Activated naive CD8-positive, alpha-beta T cell treated with anti-CD3 and anti-CD28 coated beads, Interleukin-2, amount 50 U/mL, for 16 hours (primary cell): ENCODE data around the gene ATP1B3.
"Not testable (repeated sequence)": the region's sequence is repeated elsewhere in the genome, so short reads cannot be mapped to it uniquely, and the experiment has no call there.

Experiments used
- DNase-seq: peaks from one replicate; pipeline ENCODE4 v3.0.0-alpha.2; 2020; ENCODE audit warnings: low read depth, low spot score

ATP1B3 gene

DNA sequence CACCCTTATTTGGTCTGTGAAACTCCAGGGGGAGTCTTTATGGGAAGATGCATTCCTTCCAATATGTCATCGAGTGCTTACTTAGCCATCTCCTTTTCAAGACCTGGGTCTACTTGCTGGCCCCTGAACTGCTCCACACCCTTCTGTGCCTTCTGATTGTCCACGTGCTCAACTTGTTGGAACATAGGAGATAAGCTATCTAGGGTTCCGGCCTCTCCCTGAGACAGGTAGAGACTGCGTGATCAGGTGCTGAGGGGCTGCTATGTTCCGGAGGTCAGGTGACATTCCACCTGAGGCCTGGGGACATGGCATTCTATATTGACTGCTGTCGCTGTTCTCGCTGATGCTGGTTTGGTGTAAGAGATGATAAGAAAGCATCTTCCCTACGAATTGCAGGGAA is 65.6 kb downstream of the ATP1B3 start:
- DNase-seq, result no peak

DNA sequence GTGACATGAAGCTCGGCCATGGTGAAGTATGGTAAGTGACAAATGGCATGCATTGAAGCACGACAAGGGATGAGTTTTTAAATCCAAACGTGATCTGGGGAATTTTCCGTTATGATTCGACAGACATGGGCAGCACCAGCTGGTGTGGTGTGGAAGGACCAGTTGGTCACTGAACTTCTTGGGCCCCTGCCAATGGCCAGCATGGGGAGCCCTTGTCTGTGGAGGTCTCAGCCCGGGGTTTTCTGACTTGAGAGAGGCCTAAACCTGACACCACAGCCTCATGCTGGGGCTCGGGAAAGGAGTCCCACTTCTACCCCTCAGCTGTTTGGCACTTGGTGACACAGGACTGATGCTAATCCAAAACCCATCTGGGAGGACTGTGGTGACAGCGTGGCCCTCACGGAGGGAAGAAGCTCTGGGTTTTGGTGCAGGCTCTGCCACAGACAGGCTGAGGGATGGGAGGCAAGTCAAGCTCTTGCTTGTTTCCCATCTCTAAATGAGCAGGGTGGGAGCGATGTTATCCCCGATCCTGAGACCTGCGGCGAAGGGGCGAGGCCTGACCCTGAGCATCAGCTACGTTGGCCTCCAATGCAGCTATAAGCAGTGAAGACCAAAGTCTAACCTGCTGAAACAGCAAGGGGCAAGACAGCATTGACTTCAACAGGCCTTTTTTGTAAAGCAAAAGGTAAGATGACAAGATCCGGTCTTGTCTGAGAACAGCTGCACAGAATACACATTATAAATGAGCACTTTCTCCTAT is 69.5 kb downstream of the ATP1B3 start:
- no peak for DNase-seq

DNA sequence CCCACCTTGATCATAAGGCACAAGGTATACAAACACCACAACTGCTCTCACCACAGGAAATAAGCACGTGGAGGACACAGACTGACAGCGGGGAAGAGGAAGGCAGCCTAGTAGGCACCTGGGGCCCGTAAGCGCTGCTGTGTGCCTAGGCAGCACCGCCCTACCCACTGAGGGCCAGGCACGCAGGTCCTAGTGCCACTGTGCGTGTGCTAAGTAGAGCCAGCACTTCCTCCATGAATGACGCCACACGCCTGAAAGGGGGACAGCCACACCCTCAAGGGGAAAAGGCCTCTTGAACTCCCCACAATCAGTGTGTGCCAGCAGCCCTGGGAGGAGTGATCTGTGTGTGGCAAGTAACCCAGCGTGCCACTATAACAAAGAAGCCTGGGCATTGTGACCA is 73.0 kb downstream of the ATP1B3 start:
- DNase-seq, result no peak

DNA sequence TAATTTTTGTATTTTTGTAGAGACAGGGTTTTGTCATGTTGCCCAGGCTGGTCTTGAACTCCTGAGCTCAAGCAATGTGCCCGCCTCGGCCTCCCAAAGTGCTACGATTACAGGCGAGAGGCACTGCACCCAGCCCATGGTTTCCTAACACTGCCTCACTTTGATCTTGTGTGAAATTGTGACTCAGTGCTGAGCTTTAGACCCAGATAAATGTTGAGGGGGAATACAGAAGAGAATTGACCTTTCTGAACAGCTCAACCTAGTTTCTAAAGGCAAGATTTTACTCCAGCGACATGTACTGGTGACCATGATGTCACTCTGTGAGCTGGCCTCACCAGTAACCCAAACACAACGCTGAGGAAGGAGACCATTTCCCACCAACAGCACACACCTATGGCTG is 73.5 kb downstream of the ATP1B3 start:
- DNase-seq, result no peak

DNA sequence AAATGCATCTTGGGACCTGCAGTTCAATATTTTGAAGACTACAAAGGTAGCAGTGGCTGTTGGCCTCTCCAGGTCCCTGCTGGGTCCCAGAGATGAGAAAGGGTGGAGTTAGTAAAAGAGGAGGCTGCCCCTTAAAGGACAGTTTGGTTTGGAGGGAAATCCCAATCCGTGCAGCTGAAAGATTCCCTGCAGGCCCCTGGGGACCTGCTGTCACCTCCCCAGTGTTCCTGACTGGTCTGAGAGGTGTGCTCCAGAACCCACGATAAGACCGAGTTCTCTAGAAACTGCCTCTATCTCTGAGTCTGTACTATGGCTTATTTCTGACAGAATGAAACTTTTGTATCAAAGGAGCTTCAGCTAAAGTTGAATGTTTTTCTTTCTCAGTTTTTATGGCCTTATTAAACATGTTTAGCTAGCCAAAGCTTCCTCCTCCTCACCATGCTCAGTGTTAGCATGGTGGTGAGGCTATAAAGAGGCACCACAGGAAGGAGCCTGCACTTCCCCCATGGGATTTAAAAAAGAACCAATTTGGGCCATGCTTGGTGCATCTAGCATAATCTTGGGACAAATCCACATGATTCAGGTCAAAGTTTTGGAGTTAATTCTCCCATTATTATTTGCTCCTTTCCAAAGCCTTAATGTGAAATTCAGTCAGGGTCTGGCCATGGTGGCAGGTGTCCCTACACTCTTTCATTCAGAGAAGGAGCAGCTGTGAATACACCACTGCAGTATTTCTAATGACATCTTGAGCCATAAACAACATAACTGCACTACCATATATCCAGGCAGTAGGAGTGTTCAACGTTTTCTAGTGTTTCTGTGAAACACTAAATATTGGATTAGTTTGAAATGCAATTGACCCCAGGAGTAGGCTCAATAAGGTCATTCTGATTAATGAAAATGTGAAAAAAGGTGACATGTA is 74.4 kb downstream of the ATP1B3 start:
- no peak for DNase-seq

DNA sequence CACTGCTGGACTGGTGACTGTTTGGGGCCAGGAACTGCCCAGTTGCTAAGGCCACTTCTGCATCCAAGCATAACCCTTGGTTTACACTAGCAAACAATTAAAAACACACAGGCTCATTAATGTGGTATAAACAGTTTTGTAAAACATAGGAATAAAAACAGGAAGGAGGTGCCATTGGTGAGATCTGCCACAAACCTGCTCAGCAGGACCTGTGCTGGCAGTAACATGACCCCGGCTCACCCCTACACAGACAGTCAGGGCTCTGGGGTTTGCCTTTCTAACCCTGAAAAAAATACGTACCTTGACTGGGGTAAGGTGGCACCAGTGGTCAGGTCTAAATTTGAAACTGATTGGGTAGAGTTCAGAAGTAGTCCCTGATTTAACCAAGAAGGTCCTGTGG is 76.2 kb downstream of the ATP1B3 start:
- DNase-seq, result no peak

DNA sequence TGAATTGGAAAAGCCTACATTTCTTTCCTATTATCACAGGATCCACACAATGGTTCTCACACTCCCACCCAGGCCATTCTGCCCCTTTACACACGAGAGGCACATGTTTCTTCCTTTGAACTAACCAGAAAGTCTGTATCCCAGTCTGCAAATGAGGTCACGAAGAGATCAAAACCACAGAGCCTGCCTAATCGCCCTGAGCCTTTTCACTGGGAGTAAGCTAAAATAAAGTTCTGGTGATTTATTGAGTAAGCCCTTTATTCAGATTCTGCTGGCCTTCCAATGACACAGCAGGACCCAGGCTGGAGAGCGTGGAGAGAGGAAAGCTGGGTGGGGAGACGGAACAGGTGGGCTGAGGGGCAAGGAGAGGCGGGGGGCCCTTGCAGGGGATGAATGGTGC is 78.7 kb downstream of the ATP1B3 start:
- DNase-seq, result no peak

DNA sequence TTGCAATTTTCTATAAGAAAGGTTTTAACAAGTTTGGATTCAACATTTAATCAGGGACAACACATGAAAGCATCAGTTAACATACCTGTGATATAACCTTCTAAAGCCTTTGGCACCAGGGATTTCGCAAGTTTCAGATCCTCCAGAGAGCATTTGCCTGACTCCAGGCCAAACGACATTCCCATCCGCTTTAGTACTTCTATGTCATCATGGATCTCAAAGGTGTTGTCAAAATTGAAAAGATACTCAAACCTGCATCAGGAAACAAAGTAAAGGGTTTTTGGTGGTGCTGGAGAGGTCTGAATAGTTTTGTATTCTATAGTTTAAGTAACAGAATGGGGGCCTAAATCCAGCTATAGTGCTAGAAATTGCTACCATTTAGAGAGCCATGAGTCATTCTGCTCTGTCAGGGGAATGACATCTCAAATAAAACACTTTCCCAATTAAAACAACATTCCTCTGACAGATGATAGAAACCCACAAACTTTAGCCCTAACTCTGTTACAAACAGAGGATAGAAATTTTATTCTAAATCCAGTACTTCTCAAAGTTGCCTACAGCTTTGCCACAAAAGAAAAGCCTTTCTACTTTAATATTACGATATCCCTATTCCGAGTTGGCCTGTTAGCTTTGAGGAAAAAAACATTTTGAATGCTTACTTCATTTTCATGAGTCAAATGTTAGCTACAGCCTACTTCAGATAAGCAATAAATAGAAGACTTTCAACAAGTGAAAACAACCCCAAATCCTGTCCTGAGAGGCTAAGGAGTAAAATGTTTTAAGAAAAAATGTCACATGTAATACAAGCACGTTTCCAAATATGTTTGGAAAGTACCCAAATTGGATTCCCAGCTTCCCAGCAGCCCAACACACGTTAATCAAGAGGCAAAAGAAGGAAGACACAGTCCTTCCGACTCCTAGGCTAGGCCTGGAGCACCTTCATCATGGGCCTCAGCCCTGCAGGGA is 83.4 kb downstream of the ATP1B3 start:
- no peak for DNase-seq

DNA sequence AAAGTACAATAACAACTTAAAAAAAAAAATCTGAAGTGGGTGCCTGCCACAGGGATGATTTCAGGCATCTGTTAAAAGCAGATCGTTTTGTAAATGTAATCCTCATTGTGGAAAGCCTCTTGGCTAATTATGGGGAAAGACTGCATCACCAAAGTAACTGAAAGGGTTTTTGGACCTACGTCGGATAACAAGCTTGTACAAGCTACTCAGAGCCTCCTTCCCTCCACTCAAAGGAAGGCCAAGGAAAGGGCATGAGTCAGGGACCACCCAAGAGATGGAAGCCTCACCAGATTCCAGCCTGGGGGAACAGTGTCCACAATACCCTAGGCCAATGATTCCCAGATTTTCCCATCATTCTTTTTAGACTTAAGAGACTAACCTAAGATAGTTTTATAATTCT is 84.3 kb downstream of the ATP1B3 start:
- no peak for DNase-seq

DNA sequence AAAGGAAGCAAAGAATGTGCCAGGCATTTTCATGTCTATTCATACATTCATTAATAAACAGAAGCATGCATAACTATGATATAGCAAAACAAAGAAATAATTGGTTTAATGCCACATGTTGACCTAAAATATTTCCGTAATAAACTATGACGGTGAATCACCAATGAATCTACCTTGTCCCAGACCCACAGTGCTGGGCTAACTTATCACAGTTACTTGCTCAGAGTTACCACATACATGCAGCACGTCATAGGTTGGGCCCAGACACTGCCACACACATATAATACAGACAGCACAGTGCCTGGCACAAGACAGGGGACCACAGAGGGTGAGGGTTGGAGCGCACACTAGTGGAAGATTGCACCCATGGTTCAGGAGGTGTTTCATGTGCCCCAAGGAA is 86.9 kb downstream of the ATP1B3 start:
- DNase-seq, result no peak

DNA sequence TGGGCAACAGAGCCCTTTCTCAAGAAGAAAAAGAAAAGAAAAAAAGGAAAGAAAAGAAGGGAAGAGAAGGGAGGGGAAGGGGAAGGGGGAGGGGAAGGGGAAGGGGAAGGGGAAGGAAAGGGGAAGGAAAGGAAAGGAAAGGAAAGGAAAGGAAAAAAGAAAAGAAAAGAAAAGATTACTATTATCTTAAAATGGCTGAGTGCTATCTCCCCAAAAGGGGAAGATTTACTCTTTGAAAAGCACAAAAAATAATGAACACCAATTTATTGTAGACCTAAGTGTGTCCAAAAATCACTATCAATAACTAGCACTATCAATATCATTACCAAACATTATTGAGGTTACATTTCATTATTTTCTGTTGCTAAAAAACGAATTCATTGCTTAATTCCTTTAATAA is 89.0 kb downstream of the ATP1B3 start:
- DNase-seq, result no peak

DNA sequence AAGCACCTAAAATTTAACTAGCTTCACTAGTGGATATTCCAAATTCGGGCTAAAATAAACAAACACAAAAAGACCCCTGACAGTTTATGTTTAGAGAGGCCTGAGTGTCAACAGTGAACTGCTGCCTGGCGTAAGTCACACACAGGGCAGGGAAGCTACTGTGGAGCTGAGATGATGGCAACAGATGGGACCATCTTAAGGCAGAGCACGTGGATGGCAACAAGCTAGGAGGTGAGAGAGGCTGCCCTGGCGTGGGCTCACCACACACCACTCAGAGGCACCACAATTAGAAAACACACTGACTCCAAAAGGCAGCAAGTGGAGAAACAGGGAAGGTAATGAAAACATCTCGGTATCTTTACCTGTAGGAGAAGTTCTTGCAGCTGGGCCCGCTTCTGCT is 93.3 kb downstream of the ATP1B3 start:
- no peak for DNase-seq

DNA sequence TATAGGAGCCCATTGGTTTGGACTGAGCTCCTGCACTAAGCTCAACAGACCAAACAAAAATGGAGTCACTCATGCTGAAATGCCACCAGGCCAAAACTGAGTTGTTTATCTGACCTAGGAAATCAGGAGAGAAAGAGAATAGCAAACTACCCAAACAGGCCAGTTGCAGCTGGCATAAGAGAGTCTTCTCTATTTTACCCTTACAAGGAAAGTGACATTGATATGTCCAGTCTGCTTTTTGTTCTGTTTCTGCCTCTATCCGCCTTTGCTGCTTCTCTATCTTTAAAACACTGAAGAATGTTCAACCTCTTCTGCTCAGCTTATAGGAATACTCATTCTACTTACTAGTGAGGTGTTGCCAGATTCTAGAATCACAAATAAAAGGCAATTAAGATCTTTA is 95.1 kb downstream of the ATP1B3 start:
- DNase-seq, result no peak

DNA sequence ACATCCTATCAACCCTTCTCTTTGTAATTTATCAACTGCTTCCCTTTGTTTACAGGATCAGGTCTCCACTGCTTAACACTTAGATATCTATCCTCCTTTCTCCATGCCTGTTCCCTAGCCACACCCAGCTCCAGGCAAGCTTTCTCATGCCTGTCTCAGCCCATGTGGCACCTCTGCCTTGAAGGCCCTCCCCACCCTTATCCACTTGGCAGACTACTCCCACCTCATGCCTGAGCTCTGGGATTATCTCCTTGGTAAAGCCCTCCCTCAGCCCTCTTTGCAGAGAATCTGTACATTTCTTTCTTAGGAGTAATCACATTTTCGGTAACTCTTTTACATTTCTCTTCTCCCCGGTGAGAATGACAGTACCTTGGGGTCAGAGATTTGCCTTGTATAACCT is 96.0 kb downstream of the ATP1B3 start:
- DNase-seq, result no peak

DNA sequence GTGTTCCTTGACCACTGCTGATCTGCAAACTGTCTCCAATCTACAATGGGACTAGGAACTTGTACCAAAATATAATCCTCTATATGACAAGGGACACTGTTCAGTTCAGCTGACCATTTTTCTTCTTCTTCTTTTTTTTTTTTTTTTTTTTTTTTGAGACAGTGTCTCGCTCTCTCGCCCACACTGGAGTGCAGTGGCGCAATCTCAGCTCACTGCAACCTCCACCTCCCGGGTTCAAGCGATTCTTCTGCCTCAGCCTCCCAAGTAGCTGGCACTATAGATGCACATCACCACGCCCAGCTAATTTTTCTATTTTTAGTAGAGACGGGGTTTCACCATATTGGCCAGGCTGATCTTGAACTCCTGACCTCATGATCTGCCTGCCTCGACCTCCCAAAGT is 98.3 kb downstream of the ATP1B3 start:
- DNase-seq, result not testable (repeated sequence)
